Esophagus squamous epithelium (tissue), 4 donors: ENCODE measurements around the gene SYT17.

Source experiments
- POLR2A ChIP-seq, 4 donors: fragments of 450-650 bp; IDR thresholded peaks; one replicate each; pipeline ENCODE4 v1.6.1; 2017; ENCODE audit warnings: antibody characterized with exemption in 4 of 4, mild to moderate bottlenecking in 4 of 4, moderate library complexity in 3 of 4
- TF ChIP-seq, protein P1 (sequence below), 6 experiments: fragments of 450-650 bp in 4 of 6; fragments of 200-600 bp in 2 of 6; sonication (generic) in 2 of 6; IDR thresholded peaks; one replicate each; pipeline ENCODE4 v1.5.1; 2016 to 2019; ENCODE audit warnings: antibody characterized with exemption in 6 of 6, mild to moderate bottlenecking in 4 of 6, moderate library complexity in 4 of 6

DNA sequence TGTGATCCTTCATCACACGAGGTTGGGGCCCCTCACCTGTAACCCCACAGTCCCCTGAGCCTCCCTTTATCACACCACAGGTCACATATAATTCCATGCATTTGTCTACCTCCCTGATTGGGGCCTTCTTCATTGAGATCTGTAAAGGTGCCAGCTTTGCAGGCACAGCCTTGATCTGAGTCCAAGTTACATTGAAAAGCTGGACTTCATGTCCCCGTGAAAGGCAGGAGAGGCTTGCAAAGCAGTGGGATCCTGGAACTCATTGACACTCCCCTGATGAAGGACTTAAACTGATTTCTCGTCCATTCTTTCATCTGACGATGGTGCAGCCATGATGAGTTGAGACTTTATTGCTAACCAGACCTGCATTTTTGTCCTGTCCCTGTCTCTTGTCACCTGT is 3.8 kb upstream of the SYT17 start:
- TF ChIP-seq POLR2A (IDR thresholded peaks at IDR 0.05) = no peak
- TF ChIP-seq, protein P1, sequence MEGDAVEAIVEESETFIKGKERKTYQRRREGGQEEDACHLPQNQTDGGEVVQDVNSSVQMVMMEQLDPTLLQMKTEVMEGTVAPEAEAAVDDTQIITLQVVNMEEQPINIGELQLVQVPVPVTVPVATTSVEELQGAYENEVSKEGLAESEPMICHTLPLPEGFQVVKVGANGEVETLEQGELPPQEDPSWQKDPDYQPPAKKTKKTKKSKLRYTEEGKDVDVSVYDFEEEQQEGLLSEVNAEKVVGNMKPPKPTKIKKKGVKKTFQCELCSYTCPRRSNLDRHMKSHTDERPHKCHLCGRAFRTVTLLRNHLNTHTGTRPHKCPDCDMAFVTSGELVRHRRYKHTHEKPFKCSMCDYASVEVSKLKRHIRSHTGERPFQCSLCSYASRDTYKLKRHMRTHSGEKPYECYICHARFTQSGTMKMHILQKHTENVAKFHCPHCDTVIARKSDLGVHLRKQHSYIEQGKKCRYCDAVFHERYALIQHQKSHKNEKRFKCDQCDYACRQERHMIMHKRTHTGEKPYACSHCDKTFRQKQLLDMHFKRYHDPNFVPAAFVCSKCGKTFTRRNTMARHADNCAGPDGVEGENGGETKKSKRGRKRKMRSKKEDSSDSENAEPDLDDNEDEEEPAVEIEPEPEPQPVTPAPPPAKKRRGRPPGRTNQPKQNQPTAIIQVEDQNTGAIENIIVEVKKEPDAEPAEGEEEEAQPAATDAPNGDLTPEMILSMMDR (IDR thresholded peaks at IDR 0.05) = no peak
